ENCODE results near the gene RAB3IL1. TPM values are rescaled to one million over a fixed set of nuclear protein-coding genes. Genes with fewer than 3 reads are reported as not detected.
A peak's percentile ranks its signal among the peaks of the same experiment; 100 is the strongest.

The RAB3IL1 gene
- total and polyA plus RNA-seq, 9 of the 15 experiments (the other 6 are each of a cell fraction or from before 2014, with no cell fraction given), result 0.15 to 42.6 (median 15.5) TPM

DNA sequence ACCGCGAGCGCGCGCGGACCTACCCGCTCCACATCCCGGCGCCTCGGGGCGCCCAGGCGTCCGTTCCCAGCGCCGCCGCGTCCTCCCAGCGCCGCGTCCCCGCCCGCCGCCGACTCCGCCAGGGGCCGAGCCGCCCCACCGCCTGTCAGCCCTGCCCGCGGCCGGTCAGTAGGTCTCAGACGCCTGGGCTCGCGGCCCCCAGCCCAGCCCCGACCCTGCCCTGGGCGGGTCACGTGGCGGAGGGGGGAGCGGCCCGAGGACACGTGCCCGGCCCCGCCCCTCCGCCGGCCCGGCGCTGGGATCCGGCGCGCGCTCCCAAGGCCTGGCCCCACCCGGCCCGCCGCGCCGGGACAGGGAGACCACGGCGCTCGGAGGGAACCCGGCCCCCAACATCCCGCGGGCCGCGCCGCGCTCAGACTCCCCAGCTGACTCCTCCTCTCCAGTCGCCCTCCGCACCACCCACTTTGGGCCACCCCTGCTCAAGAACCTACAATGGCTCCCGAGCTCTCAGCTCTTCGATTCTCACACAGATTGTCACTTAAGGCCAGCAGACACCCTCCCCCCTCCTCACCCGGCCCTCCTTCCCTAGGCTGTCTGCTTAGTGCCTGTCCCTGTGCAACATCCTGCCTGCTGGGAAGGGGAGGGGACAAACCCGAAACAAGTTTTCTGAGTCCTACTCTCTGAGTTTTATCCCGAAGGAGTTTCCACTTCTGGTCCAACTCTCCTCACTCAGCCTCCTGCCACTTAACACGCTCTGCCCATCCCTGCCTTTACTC, at the start of gene RAB3IL1 (continued):
- TF ChIP-seq ETS2 (tag; IDR thresholded peaks at IDR 0.05; ENCODE audit: borderline replicate concordance, poor library complexity, severe bottlenecking) (no peak), PURB (CRISPR knock-in tag; IDR thresholded peaks at IDR 0.05; ENCODE audit: low read depth) (no peak), ZNF274 (IDR thresholded peaks at IDR 0.05; ENCODE audit: borderline replicate concordance, low read depth, low read length) (no peak), EHMT2 (IDR thresholded peaks at IDR 0.05) (no peak), SP1 (CRISPR knock-in tag; IDR thresholded peaks at IDR 0.05) (peak; percentile 44; the same call in 1 of the 2 replicates), WHSC1 (IDR thresholded peaks at IDR 0.05; ENCODE audit: low read length) (no peak), TSC22D4 (tag; IDR thresholded peaks at IDR 0.05) (no peak), DDX20 (tag; IDR thresholded peaks at IDR 0.05; ENCODE audit: low read depth) (no peak), SMAD4 (CRISPR knock-in tag; conservative IDR thresholded peaks at IDR 0.05) (peak; percentile 83; the same call in 1 of the 2 replicates), POU5F1 (IDR thresholded peaks at IDR 0.05; ENCODE audit: borderline replicate concordance, low read depth, low read length, partially characterized antibody) (no peak), CBX5 (IDR thresholded peaks at IDR 0.05; ENCODE audit: borderline replicate concordance, low read depth) (no peak), HLTF (IDR thresholded peaks at IDR 0.05) (peak; percentile 51; the same call in 1 of the 2 replicates), KLF1 (tag; IDR thresholded peaks at IDR 0.05) (peak; percentile 42; the same call in 1 of the 2 replicates)
- TF ChIP-seq, protein P1, sequence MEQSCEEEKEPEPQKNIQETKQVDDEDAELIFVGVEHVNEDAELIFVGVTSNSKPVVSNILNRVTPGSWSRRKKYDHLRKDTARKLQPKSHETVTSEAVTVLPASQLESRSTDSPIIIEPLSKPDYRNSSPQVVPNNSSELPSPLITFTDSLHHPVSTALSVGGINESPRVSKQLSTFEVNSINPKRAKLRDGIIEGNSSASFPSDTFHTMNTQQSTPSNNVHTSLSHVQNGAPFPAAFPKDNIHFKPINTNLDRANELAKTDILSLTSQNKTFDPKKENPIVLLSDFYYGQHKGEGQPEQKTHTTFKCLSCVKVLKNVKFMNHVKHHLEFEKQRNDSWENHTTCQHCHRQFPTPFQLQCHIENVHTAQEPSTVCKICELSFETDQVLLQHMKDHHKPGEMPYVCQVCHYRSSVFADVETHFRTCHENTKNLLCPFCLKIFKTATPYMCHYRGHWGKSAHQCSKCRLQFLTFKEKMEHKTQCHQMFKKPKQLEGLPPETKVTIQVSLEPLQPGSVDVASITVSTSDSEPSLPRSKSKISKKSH (CRISPR knock-in tag; IDR thresholded peaks at IDR 0.05), result no peak
- TF ChIP-seq, protein P2, sequence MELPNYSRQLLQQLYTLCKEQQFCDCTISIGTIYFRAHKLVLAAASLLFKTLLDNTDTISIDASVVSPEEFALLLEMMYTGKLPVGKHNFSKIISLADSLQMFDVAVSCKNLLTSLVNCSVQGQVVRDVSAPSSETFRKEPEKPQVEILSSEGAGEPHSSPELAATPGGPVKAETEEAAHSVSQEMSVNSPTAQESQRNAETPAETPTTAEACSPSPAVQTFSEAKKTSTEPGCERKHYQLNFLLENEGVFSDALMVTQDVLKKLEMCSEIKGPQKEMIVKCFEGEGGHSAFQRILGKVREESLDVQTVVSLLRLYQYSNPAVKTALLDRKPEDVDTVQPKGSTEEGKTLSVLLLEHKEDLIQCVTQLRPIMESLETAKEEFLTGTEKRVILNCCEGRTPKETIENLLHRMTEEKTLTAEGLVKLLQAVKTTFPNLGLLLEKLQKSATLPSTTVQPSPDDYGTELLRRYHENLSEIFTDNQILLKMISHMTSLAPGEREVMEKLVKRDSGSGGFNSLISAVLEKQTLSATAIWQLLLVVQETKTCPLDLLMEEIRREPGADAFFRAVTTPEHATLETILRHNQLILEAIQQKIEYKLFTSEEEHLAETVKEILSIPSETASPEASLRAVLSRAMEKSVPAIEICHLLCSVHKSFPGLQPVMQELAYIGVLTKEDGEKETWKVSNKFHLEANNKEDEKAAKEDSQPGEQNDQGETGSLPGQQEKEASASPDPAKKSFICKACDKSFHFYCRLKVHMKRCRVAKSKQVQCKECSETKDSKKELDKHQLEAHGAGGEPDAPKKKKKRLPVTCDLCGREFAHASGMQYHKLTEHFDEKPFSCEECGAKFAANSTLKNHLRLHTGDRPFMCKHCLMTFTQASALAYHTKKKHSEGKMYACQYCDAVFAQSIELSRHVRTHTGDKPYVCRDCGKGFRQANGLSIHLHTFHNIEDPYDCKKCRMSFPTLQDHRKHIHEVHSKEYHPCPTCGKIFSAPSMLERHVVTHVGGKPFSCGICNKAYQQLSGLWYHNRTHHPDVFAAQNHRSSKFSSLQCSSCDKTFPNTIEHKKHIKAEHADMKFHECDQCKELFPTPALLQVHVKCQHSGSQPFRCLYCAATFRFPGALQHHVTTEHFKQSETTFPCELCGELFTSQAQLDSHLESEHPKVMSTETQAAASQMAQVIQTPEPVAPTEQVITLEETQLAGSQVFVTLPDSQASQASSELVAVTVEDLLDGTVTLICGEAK (IDR thresholded peaks at IDR 0.05), result peak; percentile 44; the same call in 1 of the 2 replicates
- TF ChIP-seq, protein P2 (CRISPR knock-in tag; IDR thresholded peaks at IDR 0.05), result no peak
- TF ChIP-seq, protein P3, sequence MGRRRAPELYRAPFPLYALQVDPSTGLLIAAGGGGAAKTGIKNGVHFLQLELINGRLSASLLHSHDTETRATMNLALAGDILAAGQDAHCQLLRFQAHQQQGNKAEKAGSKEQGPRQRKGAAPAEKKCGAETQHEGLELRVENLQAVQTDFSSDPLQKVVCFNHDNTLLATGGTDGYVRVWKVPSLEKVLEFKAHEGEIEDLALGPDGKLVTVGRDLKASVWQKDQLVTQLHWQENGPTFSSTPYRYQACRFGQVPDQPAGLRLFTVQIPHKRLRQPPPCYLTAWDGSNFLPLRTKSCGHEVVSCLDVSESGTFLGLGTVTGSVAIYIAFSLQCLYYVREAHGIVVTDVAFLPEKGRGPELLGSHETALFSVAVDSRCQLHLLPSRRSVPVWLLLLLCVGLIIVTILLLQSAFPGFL (CRISPR knock-in tag; IDR thresholded peaks at IDR 0.05), result no peak

Measured in K562 (cell line).